ENCODE results near the gene DALRD3. TPM values are rescaled to one million over a fixed set of nuclear protein-coding genes. Genes with fewer than 3 reads are reported as not detected.

DALRD3 gene
- total RNA-seq, 1 experiment from 2014 or later, result 42.9 TPM

GRCh38 chr3:48982016-48982415, 36.4 kb downstream of the DALRD3 start:
- Histone ChIP-seq H2AFZ (ENCODE audit: low read depth, low read length, poor library complexity, severe bottlenecking) (no peak overlapping the region), H3K9me3 (ENCODE audit: control insufficient read depth in 1 of 2, insufficient read depth in 1 of 2, low read depth in 1 of 2, low read length in 2 of 2) (no peaks in the 10 kb centered on the region), H3K4me3 (replicated peaks in 1 of 2; ENCODE audit: low read depth in 1 of 2, low read length in 2 of 2) (no peak overlapping the region), H3K27ac (ENCODE audit: low read depth, low read length) (no peak overlapping the region), H3K36me3 (ENCODE audit: control insufficient read depth in 1 of 2, insufficient read depth in 2 of 2, low read length in 2 of 2) (peaks cover 41 to 51% of the 10 kb centered on the region in 2 experiments), H3K4me1 (ENCODE audit: control insufficient read depth in 1 of 2, insufficient read depth in 2 of 2, low read length in 2 of 2) (no peaks in the 10 kb centered on the region), H4K20me1 (ENCODE audit: insufficient read depth) (no peaks in the 10 kb centered on the region), H3K9me2 (ENCODE audit: insufficient read depth) (no peaks in the 10 kb centered on the region), H3K9ac (ENCODE audit: low read length) (no peak overlapping the region), H3K79me2 (ENCODE audit: insufficient read depth, low read length) (peaks cover 4% of the 10 kb centered on the region; the same call in 1 of the 2 replicates), H3K4me2 (ENCODE audit: low read length) (no peak overlapping the region), H3K27me3 (ENCODE audit: insufficient read depth, low read length) (no peaks in the 10 kb centered on the region)
- ATAC-seq (no peak), DNase-seq (ENCODE audit: low read depth, low spot score) (no peak)
- TF ChIP-seq EGR1 (IDR thresholded peaks at IDR 0.05; ENCODE audit: low read depth) (no peak), CEBPB (IDR thresholded peaks at IDR 0.05; ENCODE audit: low read depth) (no peak), YY1 (IDR thresholded peaks at IDR 0.05; ENCODE audit: extremely low read depth, insufficient replicate concordance, low read depth, low read length) (no peak), SRF (IDR thresholded peaks at IDR 0.05; ENCODE audit: low read depth) (no peak), CTCF (IDR thresholded peaks at IDR 0.05 in 2 of 3, conservative IDR thresholded peaks at IDR 0.05 in 1 of 3; ENCODE audit: borderline replicate concordance in 1 of 3, insufficient read depth in 1 of 3, low read depth in 2 of 3, low read length in 2 of 3) (no peak), TCF7L2 (IDR thresholded peaks at IDR 0.05; ENCODE audit: borderline replicate concordance, extremely low read depth, insufficient read depth, insufficient read length) (no peak)
- RAD21 ChIA-PET (ENCODE audit: low non-redundant PET in 1 of 2, low total read pairs in 2 of 2, uncharacterized antibody in 2 of 2, unreplicated experiment in 2 of 2), result no interaction called here
- intact Hi-C loops (cut with micrococcal nuclease), result no loop called here
- POLR2A ChIA-PET, result no interaction called here
- BruUV-seq (replicated peaks), result no TSS peak
- CTCF ChIA-PET, result no interaction called here

- Histone ChIP-seq H3K9ac (ENCODE audit: low read length) (no peak overlapping the region), H3K27ac (ENCODE audit: low read depth, low read length) (no peak overlapping the region), H2AFZ (ENCODE audit: low read depth, low read length, poor library complexity, severe bottlenecking) (no peak overlapping the region), H4K20me1 (ENCODE audit: insufficient read depth) (no peaks in the 10 kb centered on the region), H3K27me3 (ENCODE audit: insufficient read depth, low read length) (no peaks in the 10 kb centered on the region), H3K36me3 (ENCODE audit: control insufficient read depth in 1 of 2, insufficient read depth in 2 of 2, low read length in 2 of 2) (peaks cover 47 to 59% of the 10 kb centered on the region in 2 experiments), H3K79me2 (ENCODE audit: insufficient read depth, low read length) (peaks cover 4% of the 10 kb centered on the region; the same call in 1 of the 2 replicates), H3K9me3 (ENCODE audit: control insufficient read depth in 1 of 2, insufficient read depth in 1 of 2, low read depth in 1 of 2, low read length in 2 of 2) (no peaks in the 10 kb centered on the region), H3K4me2 (ENCODE audit: low read length) (no peak overlapping the region), H3K9me2 (ENCODE audit: insufficient read depth) (no peaks in the 10 kb centered on the region), H3K4me1 (ENCODE audit: control insufficient read depth in 1 of 2, insufficient read depth in 2 of 2, low read length in 2 of 2) (no peaks in the 10 kb centered on the region), H3K4me3 (replicated peaks in 1 of 2; ENCODE audit: low read depth in 1 of 2, low read length in 2 of 2) (no peak overlapping the region)
- ATAC-seq, result no peak
- ChIA-PET CTCF (interaction anchor here (0.7 to 1.0 kb wide), 2 partner anchors 14 to 36 kb away, joined by 3 read pairs; no protein-coding TSS in a partner anchor), POLR2A (no interaction called here), RAD21 (ENCODE audit: low non-redundant PET in 1 of 2, low total read pairs in 2 of 2, uncharacterized antibody in 2 of 2, unreplicated experiment in 2 of 2) (no interaction called here)
- no TSS peak for BruUV-seq (replicated peaks)
- DNase-seq (ENCODE audit: low read depth, low spot score), result no peak
- intact Hi-C loops (cut with micrococcal nuclease), result no loop called here
- no peak for TF ChIP-seq SP1 (IDR thresholded peaks at IDR 0.05; ENCODE audit: low read depth)
- TF ChIP-seq JUND (IDR thresholded peaks at IDR 0.05), result no peak
- TF ChIP-seq SIN3A (IDR thresholded peaks at IDR 0.05; ENCODE audit: low read depth), result no peak
- no peak for TF ChIP-seq RAD21 (IDR thresholded peaks at IDR 0.05; ENCODE audit: low read depth)
- no peak for TF ChIP-seq MAX (IDR thresholded peaks at IDR 0.05)
- TF ChIP-seq EZH2phosphoT487 (IDR thresholded peaks at IDR 0.05; ENCODE audit: borderline replicate concordance), result no peak
- no peak for TF ChIP-seq YY1 (IDR thresholded peaks at IDR 0.05; ENCODE audit: extremely low read depth, insufficient replicate concordance, low read depth, low read length)
- no peak for TF ChIP-seq ZFX (IDR thresholded peaks at IDR 0.05)
- no peak for TF ChIP-seq ELF1 (IDR thresholded peaks at IDR 0.05; ENCODE audit: borderline replicate concordance, low read depth)
- TF ChIP-seq ZNF274 (IDR thresholded peaks at IDR 0.05; ENCODE audit: low read depth, low read length), result no peak
- no peak for TF ChIP-seq CBX3 (IDR thresholded peaks at IDR 0.05; ENCODE audit: low read depth)
Measured at GRCh38 chr3:48980295-48980694, 38.1 kb downstream of the DALRD3 start.

All from HCT116 (cell line).